ENCODE results near the gene ATP7B.

- no peak for TF ChIP-seq RAD21 (IDR thresholded peaks at IDR 0.05; ENCODE audit: low read depth)
- TF ChIP-seq REST (IDR thresholded peaks at IDR 0.05; ENCODE audit: low read depth), result no peak
- TF ChIP-seq MAX (IDR thresholded peaks at IDR 0.05), result no peak
- TF ChIP-seq YY1 (IDR thresholded peaks at IDR 0.05; ENCODE audit: low read depth), result no peak
- TF ChIP-seq TCF12 (IDR thresholded peaks at IDR 0.05; ENCODE audit: low read depth), result no peak
- TF ChIP-seq EGR1 (IDR thresholded peaks at IDR 0.05), result no peak
- no peak for TF ChIP-seq TAF1 (IDR thresholded peaks at IDR 0.05; ENCODE audit: low read depth)
- no peak for TF ChIP-seq EP300 (IDR thresholded peaks at IDR 0.05; ENCODE audit: borderline replicate concordance)
These were observed 55.2 kb downstream of the ATP7B start for GRCh38 chr13:51955816-51956603.
